Smooth muscle cell (in vitro differentiated cells): ENCODE measurements around the gene RNF11. TPM values are rescaled to one million over a fixed set of nuclear protein-coding genes. Genes with fewer than 3 reads are reported as not detected.

Source experiments
- DNase-seq: peaks from one replicate; lab custom pipeline; 2025; ENCODE audit not compliant: unreplicated experiment; lab: John Stamatoyannopoulos, UW
- H2AFZ ChIP-seq: fragments of 200-600 bp; sonication (generic); 2 replicates; pipeline ENCODE4 v1.6.0; 2016; ENCODE audit warnings: antibody characterized with exemption, low read depth, mild to moderate bottlenecking
- H3F3A ChIP-seq: fragments of 200-600 bp; sonication (generic); 2 replicates; pipeline ENCODE4 v1.6.0; 2017; ENCODE audit warnings: antibody characterized with exemption, low read depth
- H3K27ac ChIP-seq: fragments of 200-600 bp; sonication (generic); 2 replicates; pipeline ENCODE4 v1.5.1; 2016; ENCODE audit warnings: low read depth, mild to moderate bottlenecking
- H3K27me3 ChIP-seq: fragments of 200-600 bp; sonication (generic); 2 replicates; pipeline ENCODE4 v1.6.1; 2016; ENCODE audit warnings: low read depth, mild to moderate bottlenecking
- H3K36me3 ChIP-seq: fragments of 200-600 bp; sonication (generic); 2 replicates; pipeline ENCODE4 v1.5.1; 2016; ENCODE audit warnings: low read depth
- H3K4me1 ChIP-seq: fragments of 200-600 bp; sonication (generic); 2 replicates; pipeline ENCODE4 v1.5.1; 2016; ENCODE audit warnings: low read depth
- H3K4me2 ChIP-seq: fragments of 200-600 bp; sonication (generic); 2 replicates; pipeline ENCODE4 v1.6.0; 2016; ENCODE audit warnings: mild to moderate bottlenecking
- H3K4me3 ChIP-seq: fragments of 200-600 bp; sonication (generic); 2 replicates; pipeline ENCODE4 v1.5.1; 2016; ENCODE audit warnings: mild to moderate bottlenecking
- H3K79me2 ChIP-seq: fragments of 200-600 bp; sonication (generic); 2 replicates; pipeline ENCODE4 v1.6.0; 2016; ENCODE audit warnings: low read depth, mild to moderate bottlenecking
- H3K9ac ChIP-seq: fragments of 200-600 bp; sonication (generic); 2 replicates; pipeline ENCODE4 v1.6.0; 2016; ENCODE audit warnings: low read depth
- H3K9me3 ChIP-seq: fragments of 200-600 bp; sonication (generic); replicated peaks from 2 replicates; pipeline ENCODE4 v1.5.1; 2016; ENCODE audit warnings: low read depth
- H4K20me1 ChIP-seq: fragments of 200-600 bp; sonication (generic); 2 replicates; pipeline ENCODE4 v1.6.0; 2016; ENCODE audit warnings: low read depth
- WGBS: methylation state at CpG from one replicate; pipeline ENCODE4 v1.1.7; 2016; ENCODE audit warnings: low lambda C conversion rate; 5-methylcytosine and 5-hydroxymethylcytosine counted together
- polyA plus RNA-seq: library from polyadenylated mRNA; unstranded; fragments of >200 nt; fragmentation: Nextera tagmentation; extraction: Ambion mirVana; gene quantifications from 2 replicates; pipeline ENCODE4 v1.2.1, GENCODE V29; 2016
- total RNA-seq: library from RNA; depleted of rRNA; stranded (reverse); fragments of >200 nt; gene quantifications from 2 replicates; pipeline ENCODE4 v1.2.3, GENCODE V29; 2014
- TF ChIP-seq, protein P1 (sequence below): fragments of 200-600 bp; sonication (generic); IDR thresholded peaks from 2 replicates; pipeline ENCODE4 v1.5.1; 2017; ENCODE audit warnings: borderline replicate concordance, mild to moderate bottlenecking, antibody characterized with exemption; ENCODE audit not compliant: insufficient read depth, poor library complexity, severe bottlenecking

RNF11 gene
- total and polyA plus RNA-seq, 2 experiments from 2014 or later = 68.7 to 123 TPM

DNA sequence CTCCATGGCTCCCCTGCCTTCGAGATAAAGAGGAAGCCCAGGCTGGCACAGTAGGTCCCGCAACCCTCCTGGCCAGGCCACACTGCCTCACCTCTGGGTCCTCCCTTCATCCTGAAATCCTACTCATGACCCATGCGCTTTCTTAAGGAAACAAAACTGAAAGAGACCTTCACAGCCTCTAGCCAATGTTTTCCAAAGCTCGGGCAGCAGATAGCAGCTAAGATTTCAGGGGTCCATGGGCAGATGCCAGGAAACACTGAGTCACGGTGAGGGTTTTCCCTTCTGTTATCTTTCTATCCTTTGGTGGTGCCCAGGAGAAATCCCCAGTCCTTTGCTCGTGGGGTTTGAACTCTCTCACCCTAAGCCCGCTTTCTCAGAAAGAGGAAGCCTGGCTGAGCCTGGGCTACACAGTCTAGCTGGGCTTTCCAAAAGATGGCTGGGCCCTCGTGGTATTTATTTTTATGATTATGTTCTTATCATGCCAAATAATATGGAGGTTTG, 67.7 kb downstream of the RNF11 start:
- H2AFZ ChIP-seq = no peak overlapping the region
- no peaks in the 10 kb centered on the region for H3K79me2 ChIP-seq
- H3F3A ChIP-seq = no peaks in the 10 kb centered on the region
- no peaks in the 10 kb centered on the region for H3K36me3 ChIP-seq
- TF ChIP-seq, protein P1, sequence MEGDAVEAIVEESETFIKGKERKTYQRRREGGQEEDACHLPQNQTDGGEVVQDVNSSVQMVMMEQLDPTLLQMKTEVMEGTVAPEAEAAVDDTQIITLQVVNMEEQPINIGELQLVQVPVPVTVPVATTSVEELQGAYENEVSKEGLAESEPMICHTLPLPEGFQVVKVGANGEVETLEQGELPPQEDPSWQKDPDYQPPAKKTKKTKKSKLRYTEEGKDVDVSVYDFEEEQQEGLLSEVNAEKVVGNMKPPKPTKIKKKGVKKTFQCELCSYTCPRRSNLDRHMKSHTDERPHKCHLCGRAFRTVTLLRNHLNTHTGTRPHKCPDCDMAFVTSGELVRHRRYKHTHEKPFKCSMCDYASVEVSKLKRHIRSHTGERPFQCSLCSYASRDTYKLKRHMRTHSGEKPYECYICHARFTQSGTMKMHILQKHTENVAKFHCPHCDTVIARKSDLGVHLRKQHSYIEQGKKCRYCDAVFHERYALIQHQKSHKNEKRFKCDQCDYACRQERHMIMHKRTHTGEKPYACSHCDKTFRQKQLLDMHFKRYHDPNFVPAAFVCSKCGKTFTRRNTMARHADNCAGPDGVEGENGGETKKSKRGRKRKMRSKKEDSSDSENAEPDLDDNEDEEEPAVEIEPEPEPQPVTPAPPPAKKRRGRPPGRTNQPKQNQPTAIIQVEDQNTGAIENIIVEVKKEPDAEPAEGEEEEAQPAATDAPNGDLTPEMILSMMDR = no peak
- no peak overlapping the region for H3K9ac ChIP-seq
- no peaks in the 10 kb centered on the region for H3K9me3 ChIP-seq
- H3K4me1 ChIP-seq = no peaks in the 10 kb centered on the region
- no peak for DNase-seq
- H3K27me3 ChIP-seq = no peaks in the 10 kb centered on the region
- H3K4me3 ChIP-seq = no peak overlapping the region
- peak overlapping the region; percentile 27 for H3K27ac ChIP-seq
- H3K4me2 ChIP-seq = peak overlapping the region; percentile 43
- WGBS = 54% methylated on average over 8 of the region's 8 CpGs
- H4K20me1 ChIP-seq = no peaks in the 10 kb centered on the region

DNA sequence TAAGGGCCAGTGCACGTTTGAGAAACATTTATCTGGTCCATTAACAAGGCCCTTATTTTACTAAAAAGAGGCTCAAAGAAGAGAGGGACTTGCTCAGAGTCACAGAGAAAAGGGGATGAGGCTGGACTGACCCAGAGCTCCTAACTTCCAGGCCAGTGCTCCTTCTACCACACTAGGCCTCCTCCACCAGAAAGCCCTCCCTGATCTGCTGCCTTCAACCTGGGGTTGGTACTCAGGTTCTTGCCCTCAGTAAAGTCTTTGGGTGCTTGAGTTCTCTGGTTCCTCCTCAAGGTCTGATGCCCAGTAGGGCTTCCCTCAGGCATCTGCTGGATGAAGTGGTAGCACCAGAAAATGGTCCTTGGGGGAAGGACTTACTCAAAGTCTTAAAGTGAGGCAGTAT, 68.3 kb downstream of the RNF11 start:
- WGBS = 50% methylated on average over 1 of the region's 1 CpG
- Histone ChIP-seq H3K36me3 (no peaks in the 10 kb centered on the region), H2AFZ (no peak overlapping the region), H3K4me1 (no peaks in the 10 kb centered on the region), H3K4me2 (no peak overlapping the region), H3K79me2 (no peaks in the 10 kb centered on the region), H3K27ac (no peak overlapping the region), H3K4me3 (no peak overlapping the region), H3K27me3 (no peaks in the 10 kb centered on the region), H3K9ac (no peak overlapping the region), H3F3A (no peaks in the 10 kb centered on the region), H3K9me3 (no peaks in the 10 kb centered on the region), H4K20me1 (no peaks in the 10 kb centered on the region)
- TF ChIP-seq, protein P1 = no peak
- DNase-seq = no peak

DNA sequence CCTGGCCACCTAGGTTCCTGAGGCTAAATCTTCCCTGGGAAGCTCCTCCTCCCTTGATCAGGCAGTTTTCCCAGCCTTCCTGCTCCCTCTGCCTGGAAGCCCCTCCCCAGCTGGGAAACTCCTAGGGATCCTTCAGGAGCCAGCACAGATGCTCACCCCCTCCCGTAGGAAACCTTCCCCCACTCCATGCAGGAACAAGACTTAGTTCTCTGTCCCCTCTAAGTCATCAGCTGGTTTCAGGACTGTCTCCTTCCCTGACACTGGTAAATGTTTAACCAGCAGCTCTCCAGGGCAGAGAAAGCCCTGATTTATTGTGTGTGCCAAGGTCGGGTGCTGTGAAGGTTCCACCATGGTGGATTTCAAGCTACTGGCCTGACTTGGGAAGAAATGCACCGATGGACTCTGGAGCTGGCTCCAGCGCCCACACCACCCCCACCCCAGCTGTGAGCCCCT, 69.3 kb downstream of the RNF11 start:
- H4K20me1 ChIP-seq = no peaks in the 10 kb centered on the region
- H3F3A ChIP-seq = no peaks in the 10 kb centered on the region
- WGBS = 80% methylated on average over 4 of the region's 4 CpGs
- no peak overlapping the region for H3K27ac ChIP-seq
- no peak overlapping the region for H3K4me3 ChIP-seq
- no peak overlapping the region for H2AFZ ChIP-seq
- no peak overlapping the region for H3K4me2 ChIP-seq
- no peaks in the 10 kb centered on the region for H3K36me3 ChIP-seq
- H3K4me1 ChIP-seq = no peaks in the 10 kb centered on the region
- H3K79me2 ChIP-seq = no peaks in the 10 kb centered on the region
- TF ChIP-seq, protein P1 = no peak
- H3K27me3 ChIP-seq = no peaks in the 10 kb centered on the region
- no peak overlapping the region for H3K9ac ChIP-seq
- DNase-seq = no peak
- H3K9me3 ChIP-seq = no peaks in the 10 kb centered on the region

DNA sequence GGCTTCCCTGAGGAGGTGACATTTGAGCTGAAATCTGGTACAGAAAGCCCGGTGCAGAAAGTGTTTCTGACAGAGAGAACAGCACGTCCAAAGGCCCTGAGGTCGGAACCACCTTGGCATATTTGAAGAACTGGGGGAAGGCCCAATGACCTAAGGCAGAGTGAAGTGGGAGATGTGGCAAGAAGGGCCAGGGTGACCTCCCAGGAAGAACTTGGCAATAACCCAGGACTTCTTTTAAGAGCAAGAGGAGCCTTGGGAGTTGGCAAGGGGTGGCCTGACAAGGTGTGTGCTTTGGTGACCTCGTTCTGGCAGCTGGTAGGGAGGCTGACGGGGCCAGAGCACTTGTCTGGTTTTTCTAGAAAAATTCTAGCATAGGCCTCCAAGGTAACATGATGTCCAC, 70.9 kb downstream of the RNF11 start:
- TF ChIP-seq, protein P1 = no peak
- Histone ChIP-seq H3K4me1 (no peaks in the 10 kb centered on the region), H3F3A (no peaks in the 10 kb centered on the region), H4K20me1 (no peaks in the 10 kb centered on the region), H3K27ac (no peak overlapping the region), H2AFZ (no peak overlapping the region), H3K79me2 (no peaks in the 10 kb centered on the region), H3K9ac (no peak overlapping the region), H3K4me3 (no peak overlapping the region), H3K9me3 (no peaks in the 10 kb centered on the region), H3K36me3 (no peaks in the 10 kb centered on the region), H3K4me2 (no peak overlapping the region), H3K27me3 (no peaks in the 10 kb centered on the region)
- WGBS = 91% methylated on average over 5 of the region's 5 CpGs
- DNase-seq = no peak
